Gastroesophageal sphincter (tissue), 4 donors: Measurements from ENCODE around the gene SLC2A9. TPM values are rescaled to one million over a fixed set of nuclear protein-coding genes. Genes with fewer than 3 reads are reported as not detected.

Experiments
- ATAC-seq: fragments of 150-250 bp; one replicate; pipeline ENCODE4 v1.9.1; 2016; ENCODE audit warnings: mild to moderate bottlenecking, moderate library complexity
- H3K27ac ChIP-seq, 4 donors: fragments of 200-600 bp; sonication (generic) in 3 of 4; 1 replicate in 3 of 4; 2 replicates in 1 of 4; pipeline ENCODE4 v1.5.1; 2016 to 2019
- H3K27me3 ChIP-seq: fragments of 200-600 bp; sonication (generic); one replicate; pipeline ENCODE4 v1.5.1; 2019
- H3K36me3 ChIP-seq, 2 donors: fragments of 200-600 bp; sonication (generic); one replicate each; pipeline ENCODE4 v1.5.1; 2019; ENCODE audit warnings: control low read depth in 1 of 2
- H3K4me1 ChIP-seq, 3 donors: fragments of 200-600 bp; sonication (generic); 1 replicate in 2 of 3; 2 replicates in 1 of 3; pipeline ENCODE4 v1.5.1; 2016 to 2019; ENCODE audit warnings: control low read depth in 2 of 3
- H3K4me3 ChIP-seq, 2 donors: fragments of 200-600 bp; sonication (generic); one replicate each; pipeline ENCODE4 v1.5.1; 2019; ENCODE audit warnings: mild to moderate bottlenecking in 1 of 2, moderate library complexity in 1 of 2
- H3K9me3 ChIP-seq, 3 donors: fragments of 200-600 bp; sonication (generic); one replicate each; pipeline ENCODE4 v1.5.1; 2017 to 2019; ENCODE audit warnings: control low read depth in 2 of 3
- CTCF ChIP-seq, 4 experiments: fragments of 200-600 bp in 2 of 4; fragments of 450-650 bp in 2 of 4; sonication (generic) in 1 of 4; IDR thresholded peaks; one replicate each; pipeline ENCODE4 v1.5.1; 2017 to 2019; ENCODE audit warnings: antibody characterized with exemption in 4 of 4, mild to moderate bottlenecking in 2 of 4, moderate library complexity in 2 of 4
- EP300 ChIP-seq: sonication (generic); formaldehyde crosslinking; IDR thresholded peaks from one replicate; pipeline ENCODE4 v1.6.1; 2017; ENCODE audit warnings: antibody characterized with exemption, mild to moderate bottlenecking
- POLR2A ChIP-seq, 2 donors: fragments of 450-650 bp; IDR thresholded peaks; one replicate each; pipeline ENCODE4 v1.6.1; 2017; ENCODE audit warnings: antibody characterized with exemption in 2 of 2, mild to moderate bottlenecking in 2 of 2, moderate library complexity in 1 of 2
- POLR2AphosphoS5 ChIP-seq: sonication (generic); formaldehyde crosslinking; IDR thresholded peaks from one replicate; pipeline ENCODE4 v1.6.1; 2017; ENCODE audit warnings: antibody characterized with exemption
- WGBS, 2 donors: methylation state at CpG; one replicate each; pipeline ENCODE4 v1.1.5; 2018; ENCODE audit warnings: low coverage in 1 of 2; 5-methylcytosine and 5-hydroxymethylcytosine counted together
- total RNA-seq, 4 donors: library from RNA; depleted of rRNA; stranded (reverse); fragments of >200 nt; gene quantifications; one replicate each; pipeline ENCODE4 v1.1.0, GENCODE V29; 2016

SLC2A9 gene
- total RNA-seq, 4 donors from 2014 or later: 3.1 to 6.5 (median 4.3) TPM

- 81 to 90% methylated on average over 3 of the region's 4 CpGs for WGBS, 2 donors
- ATAC-seq: no peak
- TF ChIP-seq POLR2A (IDR thresholded peaks at IDR 0.05) (no peak), EP300 (no peak), CTCF (IDR thresholded peaks at IDR 0.05) (no peak), POLR2AphosphoS5 (no peak)
Observed at GRCh38 chr4:10055871-10056270, 34.6 kb upstream of the SLC2A9 start.

GRCh38 chr4:10054571-10055041 is 33.3 kb upstream of the SLC2A9 start:
- 56 to 70% methylated on average over 4 of the region's 4 CpGs for WGBS, 2 donors
- no peaks in the 10 kb centered on the region for H3K9me3 ChIP-seq
- no peak overlapping the region for H3K4me3 ChIP-seq
- TF ChIP-seq POLR2AphosphoS5 (no peak), CTCF (IDR thresholded peaks at IDR 0.05) (no peak), POLR2A (IDR thresholded peaks at IDR 0.05) (no peak), EP300 (no peak)
- no peaks in the 10 kb centered on the region for H3K27me3 ChIP-seq
- H3K27ac ChIP-seq: no peak overlapping the region
- peaks cover 0 to 3% of the 10 kb centered on the region in 2 donors for H3K36me3 ChIP-seq
- ATAC-seq: no peak
- H3K4me1 ChIP-seq: peaks cover 0 to 18% (median 3%) of the 10 kb centered on the region in 3 donors

More at GRCh38 chr4:10055871-10056270, 34.6 kb upstream of the SLC2A9 start:
- Histone ChIP-seq H3K27ac (peak overlapping the region in 1 of 4 donors; percentile 27), H3K9me3 (no peaks in the 10 kb centered on the region), H3K4me3 (no peak overlapping the region), H3K36me3 (peaks cover 0 to 3% of the 10 kb centered on the region in 2 donors), H3K4me1 (peaks cover 0 to 18% (median 3%) of the 10 kb centered on the region in 3 donors), H3K27me3 (no peaks in the 10 kb centered on the region)

- ATAC-seq: no peak
- 89% methylated on average over 5 to 6 of the region's 8 CpGs for WGBS, 2 donors
- H3K36me3 ChIP-seq: peaks cover 0 to 2% of the 10 kb centered on the region in 2 donors
Observed at GRCh38 chr4:10053635-10054453, 32.5 kb upstream of the SLC2A9 start.

GRCh38 chr4:10051517-10052135 is 30.3 kb upstream of the SLC2A9 start:
- TF ChIP-seq POLR2AphosphoS5: no peak
- TF ChIP-seq EP300: no peak
- no peak for TF ChIP-seq POLR2A (IDR thresholded peaks at IDR 0.05)
- TF ChIP-seq CTCF (IDR thresholded peaks at IDR 0.05): no peak
- WGBS, 2 donors: 73 to 93% methylated on average over 5 to 7 of the region's 11 CpGs

More at GRCh38 chr4:10053635-10054453, 32.5 kb upstream of the SLC2A9 start:
- H3K4me3 ChIP-seq: no peak overlapping the region
- no peak overlapping the region for H3K27ac ChIP-seq
- no peaks in the 10 kb centered on the region for H3K27me3 ChIP-seq
- TF ChIP-seq EP300 (no peak), CTCF (IDR thresholded peaks at IDR 0.05) (no peak), POLR2AphosphoS5 (no peak)
- H3K4me1 ChIP-seq: peaks cover 0 to 18% (median 3%) of the 10 kb centered on the region in 3 donors
- H3K9me3 ChIP-seq: no peaks in the 10 kb centered on the region

More at GRCh38 chr4:10051517-10052135, 30.3 kb upstream of the SLC2A9 start:
- H3K4me1 ChIP-seq: peaks cover 0 to 8% (median 3%) of the 10 kb centered on the region in 3 donors
- no peaks in the 10 kb centered on the region for H3K36me3 ChIP-seq
- no peak overlapping the region for H3K4me3 ChIP-seq
- H3K27me3 ChIP-seq: no peaks in the 10 kb centered on the region
- ATAC-seq: no peak
- no peak overlapping the region for H3K27ac ChIP-seq
- no peaks in the 10 kb centered on the region for H3K9me3 ChIP-seq
